Lower lobe of right lung (tissue), 2 donors: ENCODE measurements around the gene MBD3. TPM values are rescaled to one million over a fixed set of nuclear protein-coding genes. Genes with fewer than 3 reads are reported as not detected.

Experiments
- ATAC-seq, 2 donors: fragments of 200-7000 bp; cut with Tn5 transposase; one replicate each; pipeline ENCODE4 v1.9.1; 2020 to 2022; ENCODE audit warnings: mild to moderate bottlenecking in 2 of 2, moderate library complexity in 2 of 2
- DNase-seq: peaks from one replicate; pipeline ENCODE4 v3.0.0-alpha.2; 2020
- H3K27ac ChIP-seq: fragments of 200-600 bp; one replicate; pipeline ENCODE4 v1.8.0; 2022
- H3K27me3 ChIP-seq: fragments of 200-600 bp; one replicate; pipeline ENCODE4 v1.8.0; 2022; ENCODE audit warnings: low read depth
- H3K36me3 ChIP-seq: fragments of 200-600 bp; one replicate; pipeline ENCODE4 v1.8.0; 2022; ENCODE audit warnings: mild to moderate bottlenecking
- H3K4me1 ChIP-seq: fragments of 200-600 bp; one replicate; pipeline ENCODE4 v1.8.0; 2022
- H3K4me3 ChIP-seq: fragments of 200-600 bp; one replicate; pipeline ENCODE4 v1.8.0; 2022; ENCODE audit warnings: mild to moderate bottlenecking
- H3K9me3 ChIP-seq: fragments of 200-600 bp; one replicate; pipeline ENCODE4 v1.8.0; 2022
- intact Hi-C: fragments of 100-400 bp; cut with DNase I; formaldehyde crosslinking; loops from one replicate; pipeline ENCODE4 v1.11.0; 2022
- total RNA-seq: library from RNA; stranded (reverse); fragmentation: NEBNext Ultra II Directional; extraction: Animal tissue kit (Norgen Biotek cat#: 25700); gene quantifications from one replicate; pipeline ENCODE4 v1.2.1, GENCODE V29; 2021
- TF ChIP-seq, protein P1 (sequence below): fragments of 200-600 bp; IDR thresholded peaks from one replicate; pipeline ENCODE4 v1.8.0; 2022; ENCODE audit warnings: antibody characterized with exemption, mild to moderate bottlenecking
- donor health status: DM: no; HTN: yes; CAD: no; lungs with severe emphysema.

MBD3 gene
- total RNA-seq, 1 donor from 2014 or later, result 68.1 TPM

DNA sequence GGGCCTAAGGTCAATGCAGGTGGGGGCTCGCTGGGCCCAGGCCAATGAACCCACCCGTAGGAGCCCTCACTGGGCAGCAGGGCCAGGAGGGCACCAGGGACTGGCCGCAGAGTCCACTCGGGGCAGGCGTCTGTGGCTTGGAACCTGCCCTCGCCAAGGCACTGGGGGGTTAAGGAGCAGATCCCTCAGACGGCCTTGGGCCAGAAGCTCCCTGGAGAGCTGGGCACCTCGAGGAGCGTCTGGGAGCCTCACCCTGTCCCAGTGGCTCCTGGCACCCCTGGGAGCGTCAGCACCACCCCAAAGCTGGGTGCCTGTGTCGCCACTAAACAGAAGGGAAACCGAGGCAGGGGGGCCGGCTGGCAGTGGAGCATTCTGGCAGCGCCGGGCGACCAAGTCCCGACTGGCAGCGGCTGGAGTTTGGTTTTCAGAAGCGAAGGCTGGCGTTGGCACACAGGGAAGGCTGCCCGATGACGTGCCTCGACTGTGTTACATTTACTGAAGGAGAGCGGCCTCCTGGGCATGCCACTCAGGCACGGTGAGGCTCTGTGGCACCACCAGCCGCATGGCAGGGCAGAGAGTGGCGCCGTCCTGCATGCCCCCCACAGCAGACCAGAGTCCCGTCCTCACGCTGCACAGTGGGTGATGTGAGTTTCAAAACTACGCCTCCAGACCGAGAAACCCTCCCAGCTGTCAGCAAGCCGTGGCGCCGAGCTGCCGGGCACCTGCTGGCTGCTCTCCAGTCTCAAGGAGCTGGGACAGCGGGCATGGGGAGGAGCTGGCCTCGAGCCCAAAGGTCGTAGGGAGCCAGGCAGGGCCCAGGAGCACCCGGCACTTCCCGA lies 15.4 kb downstream of the MBD3 start:
- Histone ChIP-seq H3K36me3 (peaks cover 56% of the 10 kb centered on the region), H3K4me1 (no peaks in the 10 kb centered on the region), H3K9me3 (no peaks in the 10 kb centered on the region), H3K4me3 (no peak overlapping the region), H3K27me3 (no peaks in the 10 kb centered on the region), H3K27ac (no peak overlapping the region)
- TF ChIP-seq, protein P1, sequence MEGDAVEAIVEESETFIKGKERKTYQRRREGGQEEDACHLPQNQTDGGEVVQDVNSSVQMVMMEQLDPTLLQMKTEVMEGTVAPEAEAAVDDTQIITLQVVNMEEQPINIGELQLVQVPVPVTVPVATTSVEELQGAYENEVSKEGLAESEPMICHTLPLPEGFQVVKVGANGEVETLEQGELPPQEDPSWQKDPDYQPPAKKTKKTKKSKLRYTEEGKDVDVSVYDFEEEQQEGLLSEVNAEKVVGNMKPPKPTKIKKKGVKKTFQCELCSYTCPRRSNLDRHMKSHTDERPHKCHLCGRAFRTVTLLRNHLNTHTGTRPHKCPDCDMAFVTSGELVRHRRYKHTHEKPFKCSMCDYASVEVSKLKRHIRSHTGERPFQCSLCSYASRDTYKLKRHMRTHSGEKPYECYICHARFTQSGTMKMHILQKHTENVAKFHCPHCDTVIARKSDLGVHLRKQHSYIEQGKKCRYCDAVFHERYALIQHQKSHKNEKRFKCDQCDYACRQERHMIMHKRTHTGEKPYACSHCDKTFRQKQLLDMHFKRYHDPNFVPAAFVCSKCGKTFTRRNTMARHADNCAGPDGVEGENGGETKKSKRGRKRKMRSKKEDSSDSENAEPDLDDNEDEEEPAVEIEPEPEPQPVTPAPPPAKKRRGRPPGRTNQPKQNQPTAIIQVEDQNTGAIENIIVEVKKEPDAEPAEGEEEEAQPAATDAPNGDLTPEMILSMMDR, result no peak
- intact Hi-C loops, result no loop called here
- DNase-seq, result no peak
- ATAC-seq, result peak; percentile 3 to 38

DNA sequence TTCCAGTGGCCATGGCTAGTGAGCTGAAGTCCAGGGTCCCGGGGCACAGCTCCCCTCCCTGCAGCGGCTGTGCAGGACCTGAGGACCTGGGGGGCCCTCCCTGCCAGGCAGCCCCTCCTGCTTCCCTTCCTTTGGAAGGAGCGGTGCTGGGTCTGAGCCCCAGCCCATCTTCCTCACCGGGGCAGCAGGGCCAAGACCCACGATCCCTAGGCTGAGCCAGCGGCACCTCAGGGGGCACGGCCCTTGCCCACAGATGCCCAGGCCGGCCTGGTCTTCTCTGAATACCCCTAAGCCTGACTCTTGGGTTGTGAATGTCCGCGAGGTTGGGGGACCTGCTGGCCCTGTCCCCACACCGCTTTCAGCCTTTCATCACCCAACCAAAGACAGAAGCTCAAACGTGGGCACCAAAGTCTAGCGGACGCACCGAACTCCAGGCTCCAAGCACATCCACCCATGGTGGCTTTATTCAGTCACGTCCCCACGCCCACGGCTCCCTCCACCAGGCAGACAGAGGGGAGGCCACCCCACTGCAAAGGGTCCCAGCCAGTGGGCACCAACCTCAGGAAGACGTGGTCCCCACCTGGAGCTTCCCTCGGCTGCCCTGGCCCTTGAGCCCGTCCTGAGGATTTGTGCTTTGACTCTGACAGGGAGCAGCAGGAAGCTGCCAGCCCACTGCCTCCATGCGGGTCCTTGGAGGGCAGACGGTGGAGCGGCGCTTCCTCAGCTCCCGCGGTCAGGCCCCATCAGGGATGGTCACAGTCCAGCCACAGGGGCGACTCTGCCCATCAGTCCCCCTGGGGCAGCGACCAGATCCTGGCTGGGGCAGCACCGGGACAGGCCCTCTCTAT lies 16.2 kb downstream of the MBD3 start:
- intact Hi-C loops, result no loop called here
- Histone ChIP-seq H3K27ac (no peak overlapping the region), H3K36me3 (peaks cover 47% of the 10 kb centered on the region), H3K4me3 (no peak overlapping the region), H3K27me3 (no peaks in the 10 kb centered on the region), H3K4me1 (no peaks in the 10 kb centered on the region), H3K9me3 (no peaks in the 10 kb centered on the region)
- ATAC-seq (peak in 1 of 2 donors; percentile 5), DNase-seq (no peak)
- TF ChIP-seq, protein P1, result no peak

GRCh38 chr19:1575323-1576241 lies 17.1 kb downstream of the MBD3 start:
- intact Hi-C loops, result no loop called here
- H3K9me3 ChIP-seq, result no peaks in the 10 kb centered on the region
- no peaks in the 10 kb centered on the region for H3K4me1 ChIP-seq
- ATAC-seq (no peak), DNase-seq (no peak)
- TF ChIP-seq, protein P1, result no peak
- no peak overlapping the region for H3K27ac ChIP-seq
- H3K4me3 ChIP-seq, result no peak overlapping the region
- peaks cover 38% of the 10 kb centered on the region for H3K36me3 ChIP-seq
- H3K27me3 ChIP-seq, result no peaks in the 10 kb centered on the region

DNA sequence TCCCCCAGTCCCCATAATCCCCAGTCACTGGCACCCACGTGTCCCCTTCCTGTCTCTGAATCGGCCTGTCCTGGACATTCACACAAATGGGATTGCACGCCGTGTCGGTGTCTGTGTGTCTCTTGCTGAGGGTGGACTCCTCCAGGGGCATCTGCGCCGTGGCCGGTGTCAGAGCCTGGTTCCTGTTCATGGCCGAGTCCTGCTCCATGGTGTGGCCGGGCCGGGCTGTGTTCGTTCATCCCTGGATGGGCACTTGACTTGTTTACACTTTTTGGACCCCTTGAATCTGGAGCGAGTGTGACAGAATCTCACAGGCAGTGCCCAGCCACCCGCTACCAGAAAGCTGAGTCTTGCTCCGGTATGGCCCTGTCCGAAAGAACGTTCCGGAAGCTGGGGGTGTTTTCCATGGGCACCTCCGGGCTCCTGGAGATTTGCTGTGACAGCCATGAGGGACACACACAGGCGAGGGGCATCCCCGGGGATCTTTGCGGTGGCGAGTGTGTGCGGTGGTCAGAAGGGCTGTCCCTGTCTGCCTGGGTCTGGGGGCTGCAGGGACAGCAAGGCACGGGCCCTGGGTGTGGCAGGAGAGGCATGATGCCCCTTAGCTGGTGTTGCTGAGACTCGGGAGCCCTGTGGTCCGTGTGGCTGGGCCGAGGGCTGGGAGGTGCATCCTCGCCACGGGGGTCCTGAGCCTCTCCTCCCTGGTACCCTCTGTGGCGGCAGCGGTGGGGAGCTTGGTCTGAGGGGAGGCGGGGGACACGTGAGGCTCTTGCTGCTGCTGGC lies 18.1 kb downstream of the MBD3 start:
- DNase-seq (no peak), ATAC-seq (no peak)
- intact Hi-C loops, result no loop called here
- Histone ChIP-seq H3K9me3 (no peaks in the 10 kb centered on the region), H3K36me3 (peaks cover 28% of the 10 kb centered on the region), H3K27ac (no peak overlapping the region), H3K4me1 (no peaks in the 10 kb centered on the region), H3K4me3 (no peak overlapping the region), H3K27me3 (no peaks in the 10 kb centered on the region)
- TF ChIP-seq, protein P1, result no peak
